PC-3 (cell line): ENCODE measurements around the gene ERMARD. TPM values are rescaled to one million over a fixed set of nuclear protein-coding genes. Genes with fewer than 3 reads are reported as not detected.

Experiments used
- ATAC-seq: fragments of 200-7000 bp; cut with Tn5 transposase; 2 replicates; pipeline ENCODE4 v1.9.1; 2020; ENCODE audit warnings: mild to moderate bottlenecking, moderate library complexity
- BruUV-seq: library from RNA; stranded (reverse); fragments of 400-500 nt; replicated peaks from 2 replicates; lab custom pipeline; 2021; lab: Mats Ljungman, UMichigan
- CTCF ChIA-PET: fragments of 300-600 bp; sonication (Branson Sonifier 250); formaldehyde crosslinking; loops from one replicate; lab custom pipeline; 2022; ENCODE audit warnings: antibody characterized with exemption; lab: Charles Lee
- POLR2A ChIA-PET: fragments of 300-600 bp; sonication (Branson Sonifier 250); formaldehyde crosslinking; loops from one replicate; lab custom pipeline; 2022; ENCODE audit warnings: antibody characterized with exemption; ENCODE audit not compliant: unreplicated experiment; lab: Charles Lee
- DNase-seq: peaks from one replicate; pipeline ENCODE4 v3.0.0-alpha.2; 2015
- H2AFZ ChIP-seq: fragments of 300-600 bp; sonication (generic); 2 replicates; pipeline ENCODE4 v1.6.0; 2016; ENCODE audit warnings: antibody characterized with exemption, low read length
- H3F3A ChIP-seq: fragments of 300-600 bp; sonication (generic); one replicate; pipeline ENCODE4 v1.6.0; 2017; ENCODE audit warnings: antibody characterized with exemption, low read length, control low read depth, mild to moderate bottlenecking; ENCODE audit not compliant: unreplicated experiment
- H3K27ac ChIP-seq: fragments of 300-600 bp; sonication (generic); 2 replicates; pipeline ENCODE4 v1.5.1; 2016; ENCODE audit warnings: mild to moderate bottlenecking, low read length
- H3K27me3 ChIP-seq: fragments of 300-600 bp; sonication (generic); 2 replicates; pipeline ENCODE4 v1.6.1; 2016; ENCODE audit warnings: low read length, mixed read lengths
- H3K36me3 ChIP-seq: fragments of 300-600 bp; sonication (generic); 2 replicates; pipeline ENCODE4 v1.6.1; 2016; ENCODE audit warnings: low read depth, mixed run types, low read length, mixed read lengths
- H3K4me1 ChIP-seq: fragments of 300-600 bp; sonication (generic); 2 replicates; pipeline ENCODE4 v1.5.1; 2016; ENCODE audit warnings: low read length; ENCODE audit not compliant: insufficient read depth
- H3K4me2 ChIP-seq: fragments of 300-600 bp; sonication (generic); 2 replicates; pipeline ENCODE4 v1.6.0; 2016; ENCODE audit warnings: low read length
- H3K4me3 ChIP-seq: fragments of 300-600 bp; sonication (generic); 2 replicates; pipeline ENCODE4 v1.5.1; 2016; ENCODE audit warnings: mild to moderate bottlenecking, low read length, mixed read lengths
- H3K79me2 ChIP-seq: fragments of 300-600 bp; sonication (generic); 2 replicates; pipeline ENCODE4 v1.6.1; 2017; ENCODE audit warnings: low read length, mixed read lengths
- H3K9ac ChIP-seq: fragments of 300-600 bp; sonication (generic); 2 replicates; pipeline ENCODE4 v1.6.0; 2016; ENCODE audit warnings: mild to moderate bottlenecking, low read length
- H3K9me2 ChIP-seq: fragments of 300-600 bp; sonication (generic); replicated peaks from 2 replicates; pipeline ENCODE4 v1.6.1; 2016; ENCODE audit warnings: mixed run types, low read length, mixed read lengths
- H3K9me3 ChIP-seq: fragments of 300-600 bp; sonication (generic); 2 replicates; pipeline ENCODE4 v1.6.1; 2016; ENCODE audit warnings: low read length, mixed read lengths
- H4K20me1 ChIP-seq: fragments of 300-600 bp; sonication (generic); 2 replicates; pipeline ENCODE4 v1.6.1; 2016; ENCODE audit warnings: low read length, mixed read lengths
- EZH2 ChIP-seq: fragments of 300-600 bp; sonication (generic); IDR thresholded peaks from one replicate; pipeline ENCODE4 v1.6.1; 2017; ENCODE audit warnings: antibody characterized with exemption, mild to moderate bottlenecking, low read length; ENCODE audit not compliant: unreplicated experiment
- EZH2phosphoT487 ChIP-seq: fragments of 300-600 bp; sonication (generic); IDR thresholded peaks from 2 replicates; pipeline ENCODE4 v1.6.1; 2018; ENCODE audit warnings: mild to moderate bottlenecking, antibody characterized with exemption, low read length, borderline replicate concordance
- intact Hi-C: fragments of 100-400 bp; cut with micrococcal nuclease; formaldehyde crosslinking; loops from 2 replicates; pipeline ENCODE4 v1.9.0; 2023
- total RNA-seq: library from RNA; depleted of rRNA; stranded (reverse); fragments of >200 nt; gene quantifications from 2 replicates; pipeline ENCODE4 v1.2.3, GENCODE V29; 2014
- TF ChIP-seq, protein P1 (sequence below): fragments of 300-600 bp; sonication (generic); conservative IDR thresholded peaks from 2 replicates; pipeline ENCODE4 v1.5.1; 2017; ENCODE audit warnings: antibody characterized with exemption, low read depth, mild to moderate bottlenecking, low read length

The ERMARD gene
- total RNA-seq, 1 experiment from 2014 or later = 16.3 TPM

DNA sequence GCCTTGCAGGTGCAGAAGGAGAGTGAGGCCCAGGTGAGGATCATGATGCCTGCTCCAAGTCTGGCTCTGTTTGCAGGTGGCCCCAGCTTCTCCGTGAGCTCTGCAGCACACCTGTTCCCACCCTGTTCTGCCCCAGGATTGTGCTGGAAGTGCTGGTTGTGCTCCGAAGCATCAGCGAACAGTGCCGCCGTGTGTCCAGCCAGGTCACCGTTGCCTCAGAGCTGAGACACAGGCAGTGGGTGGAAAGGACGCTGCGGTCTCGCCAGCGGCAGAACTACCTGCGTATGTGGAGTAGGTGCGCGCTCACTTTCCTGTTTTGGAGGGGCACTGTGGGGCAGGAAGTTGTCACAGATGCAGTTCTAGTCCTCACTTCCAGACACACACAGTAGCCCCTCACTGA, 25.0 kb downstream of the ERMARD start:
- Histone ChIP-seq H3K27ac (no peak overlapping the region), H3K9me2 (no peaks in the 10 kb centered on the region), H3K4me2 (no peak overlapping the region), H3F3A (no peaks in the 10 kb centered on the region), H3K9ac (no peak overlapping the region), H3K36me3 (0 out of 2 replicates have a peak, but pooled peaks cover 3% of the 10 kb centered on the region), H3K4me1 (no peaks in the 10 kb centered on the region), H3K4me3 (no peak overlapping the region), H4K20me1 (no peaks in the 10 kb centered on the region), H3K9me3 (no peaks in the 10 kb centered on the region), H2AFZ (no peak overlapping the region), H3K27me3 (no peaks in the 10 kb centered on the region), H3K79me2 (no peaks in the 10 kb centered on the region)
- TF ChIP-seq EZH2phosphoT487 (no peak), EZH2 (no peak)
- TF ChIP-seq, protein P1, sequence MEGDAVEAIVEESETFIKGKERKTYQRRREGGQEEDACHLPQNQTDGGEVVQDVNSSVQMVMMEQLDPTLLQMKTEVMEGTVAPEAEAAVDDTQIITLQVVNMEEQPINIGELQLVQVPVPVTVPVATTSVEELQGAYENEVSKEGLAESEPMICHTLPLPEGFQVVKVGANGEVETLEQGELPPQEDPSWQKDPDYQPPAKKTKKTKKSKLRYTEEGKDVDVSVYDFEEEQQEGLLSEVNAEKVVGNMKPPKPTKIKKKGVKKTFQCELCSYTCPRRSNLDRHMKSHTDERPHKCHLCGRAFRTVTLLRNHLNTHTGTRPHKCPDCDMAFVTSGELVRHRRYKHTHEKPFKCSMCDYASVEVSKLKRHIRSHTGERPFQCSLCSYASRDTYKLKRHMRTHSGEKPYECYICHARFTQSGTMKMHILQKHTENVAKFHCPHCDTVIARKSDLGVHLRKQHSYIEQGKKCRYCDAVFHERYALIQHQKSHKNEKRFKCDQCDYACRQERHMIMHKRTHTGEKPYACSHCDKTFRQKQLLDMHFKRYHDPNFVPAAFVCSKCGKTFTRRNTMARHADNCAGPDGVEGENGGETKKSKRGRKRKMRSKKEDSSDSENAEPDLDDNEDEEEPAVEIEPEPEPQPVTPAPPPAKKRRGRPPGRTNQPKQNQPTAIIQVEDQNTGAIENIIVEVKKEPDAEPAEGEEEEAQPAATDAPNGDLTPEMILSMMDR = no peak
- ChIA-PET CTCF (no interaction called here), POLR2A (no interaction called here)
- no TSS peak for BruUV-seq
- DNase-seq (no peak), ATAC-seq (no peak)
- intact Hi-C loops = no loop called here

DNA sequence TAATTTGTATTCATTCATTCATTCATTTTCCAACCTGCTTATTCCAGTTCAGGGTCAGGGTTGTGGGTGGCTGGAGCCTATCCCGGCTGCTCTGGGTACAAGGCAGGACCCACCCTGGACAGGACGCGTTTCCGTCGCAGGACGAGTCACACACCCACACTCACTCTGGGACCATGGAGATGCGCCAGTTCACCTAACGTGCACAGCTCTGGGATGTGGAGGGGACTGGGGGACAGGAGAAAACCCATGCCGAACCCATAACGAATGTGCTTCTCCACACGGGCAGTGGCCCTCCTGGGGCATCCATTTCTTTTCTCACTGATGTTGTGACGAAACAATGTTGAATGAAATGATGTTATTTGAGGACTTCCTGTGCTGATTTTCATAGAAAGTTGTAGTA, 26.5 kb downstream of the ERMARD start:
- ATAC-seq = no peak
- H2AFZ ChIP-seq = no peak overlapping the region
- H3K36me3 ChIP-seq = 0 out of 2 replicates have a peak, but pooled peaks cover 3% of the 10 kb centered on the region
- no peaks in the 10 kb centered on the region for H3F3A ChIP-seq
- TF ChIP-seq EZH2phosphoT487 = no peak
- no peak for TF ChIP-seq EZH2
- TF ChIP-seq, protein P1 = no peak
- H3K4me3 ChIP-seq = no peak overlapping the region
- H3K79me2 ChIP-seq = no peaks in the 10 kb centered on the region
- BruUV-seq = no TSS peak
- POLR2A ChIA-PET = no interaction called here
- H3K4me1 ChIP-seq = no peaks in the 10 kb centered on the region
- CTCF ChIA-PET = no interaction called here
- no peak overlapping the region for H3K27ac ChIP-seq
- no peak overlapping the region for H3K9ac ChIP-seq
- H3K4me2 ChIP-seq = no peak overlapping the region
- no peaks in the 10 kb centered on the region for H3K9me2 ChIP-seq
- no peaks in the 10 kb centered on the region for H4K20me1 ChIP-seq
- intact Hi-C loops = no loop called here
- DNase-seq = no peak
- no peaks in the 10 kb centered on the region for H3K9me3 ChIP-seq
- H3K27me3 ChIP-seq = no peaks in the 10 kb centered on the region

DNA sequence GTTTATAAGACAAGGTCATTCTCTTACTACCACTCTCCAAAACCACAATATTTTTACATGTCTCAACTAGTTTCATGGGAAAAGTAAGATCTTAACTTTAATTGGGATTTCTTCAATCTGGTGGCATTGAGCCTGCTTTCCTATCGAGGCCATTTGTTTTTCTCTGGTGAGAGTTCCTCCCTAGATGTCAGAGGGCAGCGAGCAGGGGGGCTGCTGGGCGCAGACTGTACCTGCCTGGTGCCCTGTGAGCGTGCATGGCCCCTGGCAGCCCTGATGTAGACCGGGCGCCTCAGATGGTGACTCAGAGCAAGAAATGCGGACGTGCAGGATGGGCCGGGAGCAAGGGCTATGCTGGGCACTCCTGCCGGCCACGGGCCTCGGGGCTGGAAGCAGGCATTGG, 27.2 kb downstream of the ERMARD start:
- H3K4me3 ChIP-seq = no peak overlapping the region
- no peaks in the 10 kb centered on the region for H3F3A ChIP-seq
- TF ChIP-seq EZH2 = no peak
- TF ChIP-seq EZH2phosphoT487 = no peak
- TF ChIP-seq, protein P1 = no peak
- H3K36me3 ChIP-seq = 0 out of 2 replicates have a peak, but pooled peaks cover 3% of the 10 kb centered on the region
- ATAC-seq (no peak), DNase-seq (no peak)
- CTCF ChIA-PET = no interaction called here
- H4K20me1 ChIP-seq = no peaks in the 10 kb centered on the region
- no peak overlapping the region for H3K9ac ChIP-seq
- H3K4me1 ChIP-seq = no peaks in the 10 kb centered on the region
- no peaks in the 10 kb centered on the region for H3K9me2 ChIP-seq
- intact Hi-C loops = no loop called here
- H2AFZ ChIP-seq = no peak overlapping the region
- no peaks in the 10 kb centered on the region for H3K9me3 ChIP-seq
- no peak overlapping the region for H3K4me2 ChIP-seq
- H3K27ac ChIP-seq = no peak overlapping the region
- H3K27me3 ChIP-seq = no peaks in the 10 kb centered on the region
- POLR2A ChIA-PET = no interaction called here
- H3K79me2 ChIP-seq = no peaks in the 10 kb centered on the region
- BruUV-seq = no TSS peak
